Stimulated activated CD4-positive, alpha-beta T cell treated with anti-CD3 and anti-CD28 coated beads, Interleukin-15, amount 100 ng/mL, for 1 hour (primary cell): ENCODE measurements around the gene HPSE2.
"Not testable (repeated sequence)": the region's sequence is repeated elsewhere in the genome, so short reads cannot be mapped to it uniquely, and the experiment has no call there.

ENCODE experiments used
- DNase-seq, 2 donors: peaks; one replicate each; pipeline ENCODE4 v3.0.0-alpha.2; 2020; ENCODE audit warnings: low read depth in 1 of 2, low spot score in 1 of 2

HPSE2 gene

DNA sequence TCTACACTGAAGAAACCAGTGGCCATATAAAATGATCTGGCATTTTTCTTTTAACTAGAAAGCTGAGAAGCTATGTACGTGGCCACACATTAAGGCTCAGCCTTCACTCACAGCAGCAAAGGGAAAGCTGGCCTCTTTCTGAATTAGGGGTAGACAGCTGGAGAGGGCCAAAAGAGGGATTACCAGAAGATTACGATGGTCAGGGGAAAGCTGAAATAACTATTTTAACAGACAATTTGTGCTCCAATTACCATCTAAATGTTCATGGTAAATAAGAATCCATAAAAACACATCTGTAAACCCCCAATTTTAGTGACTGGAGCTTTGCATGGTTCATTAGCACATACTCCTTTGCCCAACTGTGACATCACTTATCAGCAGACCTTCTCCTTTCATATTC is 314.3 kb downstream of the HPSE2 start:
- no peak for DNase-seq

DNA sequence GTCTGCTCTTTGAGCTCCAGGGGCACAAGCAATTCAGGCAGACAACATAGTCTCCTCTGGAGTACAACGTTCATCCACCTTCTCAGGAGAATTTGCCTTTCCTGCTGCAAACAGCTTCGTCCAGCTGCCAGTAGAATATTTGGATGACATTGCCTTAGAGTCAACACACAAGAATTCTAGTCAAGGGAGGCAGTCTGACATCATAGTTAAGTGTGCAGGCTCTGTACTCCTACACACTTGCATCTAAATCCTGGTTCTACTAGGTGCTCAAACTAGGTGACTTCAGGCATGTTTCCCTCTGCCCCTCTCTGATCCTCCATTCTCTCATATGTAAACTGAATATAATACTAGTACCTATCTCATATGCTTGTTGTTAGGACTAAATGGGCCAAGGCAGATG is 314.8 kb downstream of the HPSE2 start:
- no peak for DNase-seq

DNA sequence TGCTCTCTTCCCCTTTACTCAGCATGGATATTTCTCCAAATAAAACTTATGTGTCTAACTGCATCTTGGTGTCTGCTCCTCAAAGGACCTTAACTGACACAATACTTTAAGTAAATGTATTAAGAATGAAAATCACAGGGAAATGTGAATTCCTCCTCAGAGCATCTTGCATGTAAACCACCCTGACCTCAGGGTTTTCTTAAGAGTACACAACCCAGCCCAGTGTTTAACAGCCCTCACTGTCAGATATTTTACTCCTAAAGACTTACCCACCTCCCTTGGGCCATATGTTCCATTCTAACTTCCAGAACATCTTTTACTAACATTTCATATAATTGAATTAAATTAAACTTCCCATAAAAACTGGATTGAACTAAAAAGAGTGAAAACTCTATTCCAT is 315.3 kb downstream of the HPSE2 start:
- no peak for DNase-seq

DNA sequence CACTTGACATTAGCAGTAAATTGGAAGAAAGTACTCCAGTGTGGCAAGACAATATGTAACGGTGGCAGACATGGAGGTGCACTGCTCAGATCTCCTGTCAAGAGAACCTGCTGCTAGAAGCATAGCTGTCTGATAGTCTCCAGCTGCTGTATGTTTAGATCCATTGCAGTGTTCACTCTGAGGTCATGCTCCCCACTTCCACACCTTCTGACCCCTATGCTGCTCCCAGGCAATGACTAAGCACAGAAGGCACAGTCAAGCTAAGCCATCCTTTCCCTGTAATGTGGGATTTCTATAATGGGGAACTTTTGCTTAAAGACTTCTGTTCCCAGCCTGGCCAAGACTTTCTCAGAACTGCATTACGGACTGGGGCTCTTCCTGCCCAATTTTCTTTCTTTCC is 315.8 kb downstream of the HPSE2 start:
- no peak for DNase-seq

DNA sequence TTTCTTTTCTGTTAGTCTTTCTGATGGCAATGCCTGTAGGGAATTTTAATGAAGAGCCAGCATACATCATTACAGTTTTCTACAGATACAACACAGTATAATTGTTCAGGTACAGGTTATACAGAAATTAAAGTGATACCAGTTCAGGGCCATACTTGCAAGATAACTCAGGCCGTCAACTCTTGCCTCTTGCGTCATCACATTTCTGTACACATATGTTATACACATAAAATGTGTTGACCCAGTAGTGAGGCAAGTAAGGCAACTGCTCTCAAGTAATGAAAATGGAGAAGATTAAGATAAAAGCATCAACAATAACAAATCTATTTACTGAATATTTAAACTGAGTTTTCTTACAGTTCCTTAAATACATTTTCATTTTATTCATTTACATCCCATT is 317.8 kb downstream of the HPSE2 start:
- DNase-seq, result no peak

DNA sequence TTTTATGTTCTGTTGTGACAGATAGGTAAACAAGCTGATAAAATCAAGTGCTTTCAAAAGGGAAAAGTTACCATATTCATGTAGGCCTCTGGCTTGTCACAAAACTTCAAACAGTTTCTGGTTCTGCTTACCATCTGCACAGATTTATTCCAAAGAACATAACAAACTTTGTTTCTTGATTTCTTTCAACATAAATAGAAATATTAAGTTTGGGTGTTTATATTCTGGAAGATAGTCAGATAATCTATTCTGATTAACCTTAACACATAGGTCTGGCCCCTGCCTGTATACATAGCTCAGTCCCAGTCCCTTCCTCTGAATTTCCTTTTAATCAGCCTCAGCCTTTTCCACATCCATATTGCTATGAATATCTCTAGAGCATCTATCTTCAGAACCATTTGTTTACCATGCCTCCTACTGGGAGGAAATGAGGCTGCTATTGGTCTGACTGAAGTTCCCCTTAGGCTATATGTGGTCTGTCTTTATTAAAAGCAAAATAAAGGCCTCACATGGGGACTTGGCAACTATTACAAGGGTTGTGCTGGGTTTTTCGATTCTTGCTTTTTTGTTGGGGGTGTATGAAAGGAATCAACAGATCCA is 319.0 kb downstream of the HPSE2 start:
- no peak for DNase-seq

DNA sequence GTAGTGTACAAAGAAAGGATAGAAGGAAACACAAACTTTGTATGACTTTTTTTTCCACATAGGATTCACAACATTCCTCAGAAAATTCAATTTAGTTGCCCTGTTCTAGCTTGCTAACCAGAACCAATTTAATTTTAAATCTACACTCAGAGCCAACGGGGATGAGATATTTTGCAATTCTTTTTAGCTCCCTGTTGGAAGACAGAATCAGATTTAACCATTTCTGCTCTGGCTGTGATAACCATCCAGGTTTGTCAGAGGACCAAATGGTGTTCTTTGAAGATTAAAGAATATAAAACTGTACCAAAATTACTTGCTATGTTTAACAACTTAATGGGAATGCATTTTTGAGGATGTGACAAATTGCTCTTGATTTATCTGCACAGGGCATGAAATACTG is 319.7 kb downstream of the HPSE2 start:
- DNase-seq, result no peak

DNA sequence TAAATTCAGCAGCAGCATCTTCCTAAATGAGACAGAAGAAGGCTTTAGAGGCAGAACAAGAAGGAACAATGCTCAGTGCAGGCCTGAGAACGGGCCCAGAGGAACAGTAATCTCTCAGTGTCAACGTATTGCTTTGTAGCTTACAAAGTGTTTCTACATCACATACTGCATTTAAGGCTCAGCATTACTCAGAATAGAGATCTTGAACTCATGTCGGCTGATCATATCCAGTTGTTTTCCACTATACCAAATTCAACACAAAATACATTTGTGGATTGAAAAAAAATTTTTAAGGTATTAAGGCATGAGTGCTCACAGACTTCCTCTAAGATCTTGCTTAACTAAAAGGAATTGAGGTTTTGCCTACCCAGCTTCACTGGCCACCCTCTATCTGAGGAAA is 325.1 kb downstream of the HPSE2 start:
- no peak for DNase-seq

DNA sequence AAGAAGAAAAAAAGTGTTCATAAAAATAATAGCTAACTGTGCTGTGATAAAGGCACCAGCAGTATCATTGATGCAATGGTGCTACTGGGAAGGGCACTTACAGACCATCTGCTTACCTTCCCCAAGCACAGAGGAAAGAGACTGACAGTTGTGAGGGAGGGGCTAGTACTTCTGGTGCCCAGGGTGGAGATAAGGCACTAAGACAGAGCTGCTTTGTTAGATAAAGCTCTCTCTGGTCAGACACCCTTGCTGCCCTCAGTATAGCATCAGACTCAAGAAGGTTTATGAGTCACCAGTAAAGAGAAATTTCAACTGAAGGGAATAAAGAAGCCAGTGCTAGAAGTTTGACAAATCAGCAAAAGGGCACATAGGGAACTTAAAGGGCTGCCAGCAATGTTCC is 325.6 kb downstream of the HPSE2 start:
- no peak for DNase-seq

DNA sequence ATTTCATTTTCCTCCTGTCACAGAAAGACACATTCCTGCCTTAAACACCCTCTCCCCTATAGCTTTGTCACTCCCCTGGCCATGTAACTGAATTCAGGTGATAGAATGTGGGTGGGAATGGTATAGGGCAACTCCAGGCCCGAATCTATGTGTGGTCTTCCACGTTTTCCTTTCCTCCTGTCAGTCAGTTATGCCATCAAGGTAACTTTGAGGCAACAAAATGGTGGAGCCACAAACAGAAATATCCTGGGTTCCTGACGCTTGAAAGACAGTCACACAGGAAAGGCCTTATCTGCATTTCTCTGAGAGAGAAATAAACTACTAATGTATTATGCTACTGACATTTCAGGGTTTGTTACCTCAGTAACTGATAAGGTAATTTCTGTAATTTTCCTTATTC is 326.8 kb downstream of the HPSE2 start:
- no peak for DNase-seq

DNA sequence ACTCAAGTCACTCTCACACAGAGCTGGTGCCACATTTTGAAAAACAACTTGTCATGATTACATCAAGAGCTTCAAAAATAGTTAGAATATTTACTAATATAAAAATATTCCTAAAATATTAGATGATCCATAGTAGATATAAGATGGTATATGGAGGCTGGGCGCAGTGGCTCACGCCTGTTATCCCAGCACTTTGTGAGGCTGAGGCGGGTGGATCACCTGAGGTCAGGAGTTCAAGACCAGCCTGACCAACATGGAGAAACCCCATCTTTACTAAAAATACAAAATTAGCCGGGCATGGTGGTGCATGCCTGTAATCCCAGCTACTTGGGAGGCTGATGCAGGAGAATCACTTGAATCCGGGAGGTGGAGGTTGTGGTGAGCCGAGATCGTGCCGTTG is 327.4 kb downstream of the HPSE2 start:
- DNase-seq, result not testable (repeated sequence)

DNA sequence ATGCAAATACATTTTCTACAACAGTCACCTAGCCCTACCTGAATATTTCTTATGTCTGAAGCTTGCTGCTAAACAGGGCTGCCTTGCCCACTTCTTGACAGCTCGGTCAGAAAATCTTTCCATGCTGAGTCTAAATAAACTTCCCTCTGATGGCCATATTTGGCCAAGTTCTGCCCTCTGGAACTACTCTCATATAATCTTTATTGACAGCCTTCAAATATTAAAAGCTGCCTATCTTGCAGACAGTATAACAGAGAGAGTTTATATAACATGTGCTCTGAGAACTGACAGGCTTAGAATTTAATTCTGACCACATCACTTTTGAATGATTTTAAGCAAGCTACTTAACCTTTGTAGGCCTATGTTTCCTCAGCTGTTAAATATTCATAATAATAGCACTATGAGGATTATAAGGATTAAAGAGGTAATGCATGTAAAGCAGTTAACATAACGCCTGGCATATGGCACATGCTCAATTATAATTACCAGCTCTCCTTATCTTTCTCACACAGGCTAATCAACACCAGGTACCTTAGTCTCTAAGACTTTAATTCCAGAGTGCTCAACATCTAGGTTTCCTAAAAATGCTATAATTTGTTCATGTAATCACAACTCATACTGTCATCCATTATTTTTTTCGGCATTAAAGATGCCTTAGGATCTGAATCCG is 334.1 kb downstream of the HPSE2 start:
- DNase-seq, result no peak

DNA sequence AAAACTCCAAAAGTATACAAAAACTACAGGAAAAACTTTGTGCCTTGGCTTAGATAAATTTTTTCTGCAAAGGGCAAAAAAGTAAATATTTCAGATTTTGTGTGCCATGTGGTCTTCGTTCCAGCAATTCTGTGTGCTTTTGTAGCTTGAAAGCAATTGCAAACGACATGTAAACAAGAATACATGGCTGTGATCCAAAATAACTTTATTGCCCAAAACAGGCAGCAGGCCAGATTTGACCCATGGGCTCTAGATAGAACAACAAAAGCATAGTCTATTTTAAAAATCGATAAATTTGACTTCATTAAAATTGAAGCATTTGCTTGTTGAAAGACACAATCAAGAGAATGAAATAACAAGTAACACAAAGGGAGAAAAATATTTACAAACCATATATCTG is 336.6 kb downstream of the HPSE2 start:
- no peak for DNase-seq

DNA sequence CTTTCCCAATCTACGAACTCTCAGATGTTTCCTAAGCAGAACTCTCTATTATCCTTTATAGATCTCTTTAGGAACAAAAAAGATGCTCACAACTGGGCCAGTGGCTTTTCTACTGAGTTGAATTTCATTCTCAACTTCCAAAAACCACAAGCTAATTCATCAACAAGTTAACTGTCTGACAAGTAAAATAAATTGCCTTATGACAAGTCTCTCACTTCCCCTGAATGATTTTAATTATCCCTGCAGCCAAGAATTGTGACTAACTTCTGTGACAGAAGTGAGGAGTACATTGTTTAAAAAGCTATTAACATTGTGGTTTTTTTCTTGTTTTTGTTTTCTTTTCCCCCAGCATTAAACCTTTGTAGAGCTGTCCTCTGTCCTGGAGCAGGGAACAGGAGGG is 343.1 kb downstream of the HPSE2 start:
- no peak for DNase-seq

DNA sequence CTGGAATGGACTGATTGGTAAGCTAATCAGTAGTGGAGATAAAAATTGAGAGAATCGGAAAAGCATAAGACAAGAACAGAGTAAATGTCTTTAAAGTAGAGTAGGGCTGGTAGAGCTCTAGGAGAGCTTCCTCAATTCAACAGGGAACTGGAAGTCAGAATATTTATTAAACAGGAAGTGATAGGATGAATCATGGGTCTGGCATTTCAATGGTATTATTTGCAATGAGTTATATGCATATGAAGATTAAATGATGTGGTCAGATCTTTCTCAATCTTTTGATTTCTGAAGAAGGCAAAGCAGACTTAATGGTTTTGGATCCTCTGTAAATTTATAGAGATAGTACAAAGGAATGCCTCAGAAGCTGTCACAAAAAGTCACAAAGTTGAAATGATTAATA is 349.0 kb downstream of the HPSE2 start:
- DNase-seq, result no peak

DNA sequence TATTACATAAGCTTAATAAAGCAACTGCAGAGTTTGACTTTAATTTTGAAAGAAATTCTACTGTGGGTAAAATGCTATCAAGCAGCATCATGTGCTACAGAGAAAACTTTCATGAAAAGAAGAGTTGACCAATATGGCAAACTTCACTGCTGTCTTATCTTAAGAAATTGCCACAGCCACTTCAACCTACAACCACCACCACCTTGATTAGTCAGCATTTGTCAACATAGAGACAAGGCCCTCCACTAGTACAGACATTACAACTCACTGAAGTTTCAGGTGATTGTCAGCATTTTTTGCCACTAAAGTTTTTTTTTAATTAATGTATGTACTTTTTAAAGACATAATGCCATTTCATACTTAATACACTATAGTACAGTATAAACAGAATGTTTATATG is 350.3 kb downstream of the HPSE2 start:
- no peak for DNase-seq

DNA sequence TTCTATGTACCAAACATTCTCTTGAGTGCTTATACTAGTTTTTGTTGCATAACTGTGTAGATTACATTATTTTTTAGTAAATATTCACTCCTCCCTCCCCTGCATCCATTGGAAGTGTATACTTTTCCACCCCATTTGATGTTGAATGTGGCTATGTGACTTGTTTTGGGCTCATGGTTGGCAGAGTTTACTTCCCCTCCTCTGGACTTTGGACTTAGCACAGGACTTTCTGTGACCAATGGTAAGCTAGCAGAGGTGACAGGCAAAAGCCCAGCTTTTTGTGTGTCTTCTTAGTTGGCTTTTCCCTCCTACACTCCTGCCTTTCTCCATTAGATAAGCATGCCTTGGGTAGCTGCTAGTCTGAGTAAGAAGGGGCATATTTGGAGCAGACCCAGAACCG is 353.9 kb downstream of the HPSE2 start:
- no peak for DNase-seq

DNA sequence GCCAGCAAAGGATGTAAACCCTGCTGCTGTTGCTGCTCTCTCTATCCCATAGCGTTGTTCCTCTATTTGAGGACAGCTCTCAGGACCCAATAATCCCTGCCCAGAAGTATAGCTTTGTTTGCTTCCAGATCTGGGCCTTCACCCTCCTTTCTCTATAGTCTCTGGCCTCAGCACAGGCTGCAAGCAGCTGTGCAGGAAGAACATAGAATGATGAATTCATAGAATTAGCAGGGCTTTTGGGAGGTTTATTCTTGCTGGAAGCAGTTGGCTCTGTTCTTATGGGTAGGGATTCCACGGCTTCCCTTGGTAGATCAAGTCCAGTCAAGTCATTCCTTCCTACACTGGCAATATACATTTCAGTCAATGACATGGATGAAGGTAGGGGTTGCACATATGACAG is 354.7 kb downstream of the HPSE2 start:
- DNase-seq, result no peak

DNA sequence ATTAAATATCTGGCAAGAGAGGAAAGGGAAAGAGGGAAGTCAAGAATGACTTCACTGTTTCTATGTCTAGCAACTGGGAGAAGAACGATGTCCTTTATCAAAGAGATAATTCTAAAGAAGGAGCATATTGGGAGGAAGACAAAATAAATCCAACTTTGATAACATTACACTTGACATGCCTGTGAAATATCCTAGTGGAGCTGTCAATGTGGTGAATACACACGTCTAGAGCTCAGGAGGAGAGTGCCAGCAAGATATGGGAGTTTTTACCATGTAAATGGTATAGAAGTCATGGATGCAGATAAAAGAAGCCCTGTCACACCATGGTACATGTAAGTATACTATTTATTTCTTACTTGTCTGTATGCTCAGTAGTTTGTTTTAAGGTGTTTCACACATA is 356.7 kb downstream of the HPSE2 start:
- DNase-seq, result no peak

DNA sequence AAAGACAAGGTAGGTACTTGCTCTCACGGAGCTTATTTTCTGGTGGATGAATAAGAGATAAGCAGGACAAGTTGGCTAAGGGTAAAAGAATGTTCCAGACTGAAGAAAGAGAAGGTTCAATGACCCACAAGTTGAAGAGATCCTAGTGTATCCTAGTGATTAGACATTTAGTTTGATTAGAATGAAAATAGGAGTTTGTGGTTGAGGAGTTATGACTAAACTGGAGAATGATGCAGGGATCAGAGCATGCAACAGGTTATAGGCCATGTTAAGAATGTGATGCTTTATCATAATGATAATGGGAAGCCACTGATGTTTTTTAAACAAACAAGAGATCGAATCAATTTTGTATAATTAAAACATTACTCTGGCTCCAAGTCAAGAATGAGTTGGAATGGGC is 357.2 kb downstream of the HPSE2 start:
- no peak for DNase-seq

DNA sequence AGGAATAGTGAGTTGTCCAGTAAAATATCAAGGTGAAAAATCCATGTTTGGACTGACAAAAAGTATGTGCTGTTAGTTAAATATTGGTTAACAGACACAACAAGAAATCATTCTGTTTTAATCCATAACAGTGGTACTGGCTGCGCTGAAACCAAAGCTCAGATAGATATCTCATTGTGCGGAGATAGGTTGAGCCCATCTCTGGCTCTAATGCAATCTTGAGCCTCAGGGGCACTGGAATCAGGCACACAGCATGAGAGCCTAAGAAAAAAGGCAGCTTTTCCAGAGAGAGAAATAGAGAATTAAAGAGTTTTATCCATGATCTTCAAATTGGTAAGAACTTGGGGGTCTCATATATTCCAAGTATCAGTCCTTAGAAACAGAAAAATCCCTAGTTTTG is 373.7 kb downstream of the HPSE2 start:
- DNase-seq, result no peak

DNA sequence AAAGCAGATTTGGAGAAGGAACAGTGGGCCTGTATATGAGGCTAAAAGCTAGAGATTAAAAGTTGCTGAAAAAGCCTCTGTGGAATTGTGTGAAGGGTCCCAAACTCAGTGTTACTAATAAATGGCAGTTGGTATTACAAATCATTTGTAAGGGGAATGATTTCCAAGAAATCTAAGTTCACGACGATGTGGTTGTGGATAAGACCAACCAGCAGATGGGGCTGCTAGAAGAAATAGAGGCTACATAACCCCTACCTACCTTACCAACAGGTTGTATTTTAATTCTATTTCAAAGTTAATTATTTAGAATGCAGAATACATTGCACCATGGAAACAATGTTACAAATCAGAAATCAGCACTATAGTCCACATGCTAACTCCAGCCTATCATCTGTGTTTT is 377.1 kb downstream of the HPSE2 start:
- DNase-seq, result no peak

DNA sequence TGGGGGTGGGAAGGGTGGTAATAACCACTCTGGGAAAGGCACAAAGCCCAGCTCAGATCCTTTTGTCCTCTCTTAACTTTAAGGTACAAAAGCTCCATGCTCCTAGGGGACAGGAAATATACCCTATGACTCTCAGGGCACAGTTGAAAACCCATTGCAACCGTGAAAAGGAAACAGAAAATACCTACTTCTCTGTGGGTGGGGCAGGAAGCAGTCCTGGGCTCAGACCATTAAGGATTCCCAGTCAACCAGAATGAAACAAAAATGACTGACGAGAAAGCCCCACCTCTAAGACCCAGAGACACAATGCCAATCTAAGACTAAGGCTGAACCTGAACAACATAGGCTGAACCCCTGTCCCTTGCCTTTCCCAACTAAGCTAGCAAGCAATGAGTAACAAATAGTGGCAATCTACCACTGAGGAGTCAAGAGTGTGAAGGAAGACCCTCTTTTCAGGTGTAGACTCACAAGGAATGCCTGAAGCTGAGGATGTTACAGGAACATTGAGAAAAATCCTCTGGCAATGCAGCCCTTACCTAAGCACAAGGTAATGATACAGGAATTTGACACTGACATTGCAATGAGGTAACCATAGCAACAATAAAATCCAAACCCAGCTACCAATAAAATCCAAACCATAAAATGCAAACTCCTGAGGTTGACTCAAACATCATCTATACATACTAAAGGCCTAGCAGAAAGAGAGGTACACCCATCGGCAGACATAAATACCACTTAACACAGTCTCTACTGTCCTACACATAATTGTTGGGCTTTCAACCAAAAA is 380.1 kb downstream of the HPSE2 start:
- no peak for DNase-seq
